GM18505 (cell line): Measurements from ENCODE around the gene ALDH4A1.
"Not testable (repeated sequence)": the region's sequence is repeated elsewhere in the genome, so short reads cannot be mapped to it uniquely, and the experiment has no call there.

Experiments used
- ATAC-seq: cut with Tn5 transposase; IDR thresholded peaks from one replicate; pipeline ENCODE4 v1.9.1; 2021; ENCODE audit not compliant: unreplicated experiment
- POLR2A ChIP-seq: IDR thresholded peaks from 4 replicates; pipeline ENCODE4 v1.6.1; 2011; ENCODE audit warnings: borderline replicate concordance; ENCODE audit not compliant: insufficient read depth, insufficient read length; ENCODE audit errors: extremely low read depth

ALDH4A1 gene

DNA sequence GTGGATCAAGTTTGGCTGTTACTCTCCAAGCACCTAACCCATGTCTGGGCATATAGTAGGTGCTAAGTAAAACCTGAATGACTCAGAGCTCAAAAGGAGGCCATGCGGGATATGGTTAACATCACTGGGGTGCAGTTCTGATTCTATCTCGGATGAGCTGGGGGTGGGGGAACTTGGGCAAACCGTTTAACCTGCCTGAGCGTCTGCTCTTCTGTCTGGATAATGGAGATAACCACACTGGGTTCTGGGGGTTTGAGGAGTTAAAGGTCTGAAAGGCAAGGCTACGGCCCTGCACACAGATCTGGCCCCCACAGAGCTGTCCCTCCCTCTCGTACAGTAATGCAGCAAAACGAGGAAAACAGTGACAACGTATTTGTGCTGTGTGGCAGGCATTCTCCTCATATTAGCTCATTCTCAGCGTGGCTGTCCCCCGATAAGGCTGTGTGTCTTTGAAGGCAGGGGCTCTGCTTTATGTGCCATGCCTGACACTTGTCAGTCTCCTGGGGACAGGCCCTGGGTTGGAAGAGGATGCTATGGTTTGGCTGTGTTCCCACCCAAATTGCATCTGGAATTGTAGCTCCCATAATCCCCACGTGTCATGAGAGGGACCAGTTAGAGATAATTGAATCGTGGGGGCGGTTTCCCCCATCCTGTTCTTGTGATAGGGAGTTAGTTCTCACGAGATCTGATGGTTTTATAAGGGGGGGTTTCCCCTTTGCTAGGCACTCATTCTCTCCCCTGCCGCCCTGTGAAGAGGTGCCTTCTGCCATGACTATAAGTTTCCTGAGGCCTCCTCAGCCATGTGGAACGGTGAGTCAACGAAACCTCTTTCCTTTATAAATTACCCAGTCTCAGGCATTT lies 6.8 kb upstream of the ALDH4A1 start:
- ATAC-seq, result no peak
- no peak for TF ChIP-seq POLR2A

DNA sequence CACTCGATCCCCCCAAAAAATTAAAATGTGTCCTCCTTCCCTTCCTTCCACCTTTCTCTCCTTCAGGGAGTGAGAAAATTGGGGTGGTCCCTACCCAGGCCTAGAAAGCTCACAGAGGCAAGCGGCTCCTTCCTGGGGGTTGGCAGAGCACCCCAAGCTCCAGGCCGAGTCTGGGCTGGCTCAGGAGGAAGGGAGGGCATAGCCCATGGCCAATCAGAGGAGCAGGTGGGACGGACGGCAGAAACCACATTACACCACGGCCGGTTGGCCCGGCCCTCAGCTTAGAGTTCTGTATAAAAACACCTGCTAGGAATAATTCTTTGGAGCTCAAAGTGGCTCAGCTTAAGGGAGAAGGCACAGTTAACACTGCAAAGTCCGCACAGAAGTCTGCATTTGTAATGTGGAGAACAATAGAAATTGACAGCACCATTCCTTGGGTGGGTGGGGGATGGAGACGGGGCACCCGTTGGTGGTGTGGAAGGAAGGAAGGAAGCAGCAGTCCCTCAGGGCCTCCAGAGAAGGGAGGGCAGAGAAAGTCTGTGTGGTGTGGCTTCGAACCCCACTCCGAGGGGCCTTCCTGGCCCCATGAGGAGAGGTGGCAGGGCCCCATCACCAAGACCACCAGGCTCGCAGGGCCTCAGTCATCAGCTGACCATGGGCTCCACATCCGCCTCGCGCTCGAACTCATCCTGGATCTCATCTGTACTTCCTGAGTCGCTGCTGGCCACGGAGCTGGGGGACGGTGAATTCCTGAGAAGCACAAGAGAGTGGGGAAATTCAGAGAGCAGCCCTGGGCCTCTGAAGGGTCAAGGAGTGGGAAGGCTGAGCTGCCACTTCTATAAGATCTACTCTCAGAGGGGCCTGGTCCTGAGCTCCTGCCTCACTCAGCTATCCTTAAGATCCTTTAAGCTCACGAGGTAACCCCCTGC lies 5.8 kb upstream of the ALDH4A1 start:
- ATAC-seq, result no peak
- no peak for TF ChIP-seq POLR2A

DNA sequence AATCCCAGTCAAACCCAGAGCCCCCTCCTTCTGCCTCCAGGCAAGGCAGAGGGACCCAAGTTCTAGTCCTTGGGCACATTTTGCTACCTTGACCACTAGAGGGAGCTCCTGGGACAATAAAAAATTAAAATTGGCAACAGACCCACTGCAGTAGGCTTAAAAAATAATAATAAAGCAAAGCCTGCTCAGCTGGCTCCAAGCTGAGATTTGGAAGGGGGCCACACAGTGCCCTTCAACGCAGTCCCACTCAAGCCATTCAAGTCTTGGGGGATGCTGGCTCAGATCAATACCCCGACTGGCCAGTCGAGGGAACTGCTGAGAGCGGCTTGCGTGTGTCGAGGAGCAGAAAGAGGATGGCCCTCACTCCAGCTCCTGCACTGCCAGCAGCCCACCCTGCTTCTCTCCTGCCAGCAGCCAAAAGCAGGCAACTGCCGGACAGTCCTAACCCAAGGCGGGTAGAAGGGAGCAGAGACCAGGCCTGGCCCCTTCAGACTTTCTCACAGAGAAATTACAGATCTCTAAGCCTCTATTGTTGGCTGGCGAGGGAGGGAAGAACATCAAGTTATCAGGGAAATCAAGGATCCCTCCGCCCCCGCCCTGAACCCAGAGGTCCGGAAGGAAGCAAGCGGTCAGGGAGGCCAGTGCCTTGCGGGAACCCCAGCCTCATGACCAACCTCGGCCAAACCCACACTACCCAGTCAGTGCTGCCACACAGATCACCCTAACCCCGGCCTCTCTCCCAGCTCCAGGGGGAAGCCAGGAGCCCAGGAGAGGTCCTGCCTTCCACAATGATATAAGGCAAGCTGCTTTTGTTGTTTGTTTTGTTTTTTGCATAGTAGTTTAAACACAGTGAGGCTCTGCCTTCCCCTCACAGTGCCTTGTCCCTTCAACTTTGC lies 4.9 kb upstream of the ALDH4A1 start:
- TF ChIP-seq POLR2A, result no peak
- ATAC-seq, result no peak

DNA sequence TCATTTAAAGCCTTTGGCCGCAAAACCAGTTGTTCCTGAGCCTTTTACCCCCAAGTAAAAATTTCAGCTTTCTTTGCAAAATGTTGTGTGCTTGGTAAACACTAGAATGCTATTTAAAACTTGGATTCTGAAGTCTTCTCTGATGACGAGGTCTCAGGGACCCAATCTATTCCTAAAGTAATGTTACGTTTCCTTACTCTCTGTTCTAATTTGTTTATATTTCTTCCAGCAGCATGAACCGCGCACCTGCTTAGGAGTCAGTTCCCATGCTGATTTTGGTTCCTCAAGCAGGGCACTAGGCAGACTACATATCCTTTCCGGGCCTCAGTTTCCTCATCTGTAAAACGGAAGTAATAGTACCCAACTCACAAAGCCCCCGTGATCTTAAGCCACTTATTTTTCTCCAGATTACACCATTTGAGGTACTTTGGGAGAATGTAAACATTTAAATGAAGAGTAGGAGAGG lies 969 bp upstream of the ALDH4A1 start:
- no peak for TF ChIP-seq POLR2A
- no peak for ATAC-seq

DNA sequence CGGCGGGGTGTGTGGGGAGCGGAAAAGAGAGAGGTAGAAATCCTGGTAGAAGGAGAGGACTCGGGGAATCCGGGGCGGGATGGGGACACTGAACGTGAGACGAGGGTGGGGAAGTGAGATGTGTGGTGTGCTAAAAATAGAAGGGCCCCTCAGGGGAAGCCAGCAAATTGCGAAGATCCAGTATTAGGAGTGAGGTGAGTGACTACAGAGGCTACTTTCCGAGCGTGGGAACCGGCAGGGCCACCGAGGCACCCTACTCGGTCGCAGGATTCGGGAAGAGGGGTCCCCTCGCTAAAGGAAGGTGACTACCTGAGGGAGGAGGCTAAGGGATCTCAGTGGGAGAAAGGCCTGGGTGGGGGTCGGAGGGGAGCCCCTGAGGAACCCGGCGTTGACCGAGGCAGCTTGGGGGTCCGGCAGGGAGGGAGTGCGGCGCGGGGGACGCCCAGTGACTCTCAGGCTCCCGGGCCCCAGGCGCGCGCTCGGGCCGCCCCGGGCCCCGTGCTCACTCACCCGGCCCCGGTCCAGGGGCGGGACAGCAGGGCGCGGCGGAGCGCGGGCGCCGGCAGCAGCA lies 318 bp downstream of the ALDH4A1 start:
- no peak for TF ChIP-seq POLR2A
- ATAC-seq, result peak; percentile 1

GRCh38 chr1:18901147-18901951 lies 1.0 kb downstream of the ALDH4A1 start:
- no peak for ATAC-seq

DNA sequence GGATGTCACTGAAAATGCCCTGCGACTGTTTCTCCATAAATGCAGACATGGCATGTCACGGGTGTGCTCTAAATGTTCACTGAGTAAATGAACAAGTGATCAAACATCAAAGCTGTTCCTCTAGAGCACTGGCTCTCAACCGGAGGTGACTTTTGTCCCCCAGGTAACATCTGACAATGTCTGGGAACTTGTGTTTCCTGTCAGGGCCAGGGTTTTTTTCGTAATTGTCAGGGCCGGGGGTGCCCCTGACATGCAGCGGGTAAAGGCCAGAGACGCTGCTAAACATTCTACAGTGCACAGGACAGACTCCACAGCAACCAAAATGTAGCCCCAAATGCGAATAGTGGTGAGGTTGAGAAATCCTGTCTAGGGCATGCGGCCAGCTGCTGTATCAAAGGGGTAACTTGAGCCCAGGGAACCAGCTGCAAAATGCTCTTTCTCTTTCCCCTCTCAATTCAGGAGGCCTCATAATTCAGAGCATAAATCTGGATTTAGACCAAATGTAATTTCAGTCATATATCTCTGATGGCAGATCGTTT lies 2.0 kb downstream of the ALDH4A1 start:
- no peak for ATAC-seq
- no peak for TF ChIP-seq POLR2A

More at GRCh38 chr1:18901147-18901951, 1.0 kb downstream of the ALDH4A1 start:
- TF ChIP-seq POLR2A, result no peak

DNA sequence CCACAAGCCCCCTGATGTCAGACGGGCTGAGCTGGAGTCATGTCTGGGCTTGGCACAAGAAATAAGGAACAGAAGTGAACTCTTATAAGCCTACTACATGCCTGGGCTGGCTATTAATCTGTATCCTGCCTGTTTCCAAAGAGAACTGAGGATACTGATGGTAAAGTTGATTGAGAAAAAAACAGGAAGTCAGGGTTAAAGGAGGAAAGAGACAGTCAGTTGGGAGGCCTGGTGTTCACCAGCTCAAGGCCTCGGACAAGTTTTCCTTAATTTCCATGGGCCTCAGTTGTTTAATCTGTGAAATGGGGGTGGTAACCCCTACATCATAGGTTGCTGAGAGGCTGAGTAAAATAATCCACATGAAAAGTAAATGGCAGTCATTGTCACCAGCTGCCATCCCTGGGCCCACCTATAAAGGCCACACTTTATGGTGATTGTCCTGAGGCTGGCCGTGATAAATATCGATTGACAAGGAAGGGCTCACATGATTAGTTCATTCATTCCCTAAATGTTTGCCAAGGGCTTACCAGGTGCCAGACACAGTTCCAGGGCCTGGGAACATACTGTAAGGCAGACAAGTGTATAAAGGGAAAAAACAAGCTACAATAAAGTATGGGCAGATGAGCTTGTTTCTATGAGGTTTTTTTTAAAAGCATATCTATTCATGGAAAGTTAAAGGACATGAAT lies 2.8 kb downstream of the ALDH4A1 start:
- no peak for TF ChIP-seq POLR2A
- ATAC-seq, result no peak

GRCh38 chr1:18898567-18898966 lies 3.8 kb downstream of the ALDH4A1 start:
- no peak for TF ChIP-seq POLR2A
- no peak for ATAC-seq

GRCh38 chr1:18895317-18895716 lies 7.0 kb downstream of the ALDH4A1 start:
- no peak for ATAC-seq
- no peak for TF ChIP-seq POLR2A

DNA sequence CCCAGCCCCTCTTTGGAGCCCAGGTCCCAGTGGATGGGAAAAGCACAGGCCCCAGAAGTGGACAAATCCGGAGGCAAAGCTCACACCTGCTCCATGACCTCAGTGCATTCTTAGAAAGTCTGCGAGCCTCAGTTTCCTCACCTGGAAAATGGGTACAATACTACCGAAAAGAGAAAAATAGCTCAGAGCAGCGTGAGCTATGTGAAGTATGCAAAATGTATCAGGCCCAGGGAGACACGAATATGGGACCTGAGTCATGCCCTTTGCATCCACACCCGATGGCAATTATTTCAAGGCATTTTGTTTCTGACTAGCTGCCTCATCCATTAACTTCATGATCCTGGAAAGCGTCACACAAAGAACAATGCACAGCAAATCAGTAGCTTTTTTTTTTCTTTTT lies 9.2 kb downstream of the ALDH4A1 start:
- no peak for TF ChIP-seq POLR2A
- no peak for ATAC-seq

DNA sequence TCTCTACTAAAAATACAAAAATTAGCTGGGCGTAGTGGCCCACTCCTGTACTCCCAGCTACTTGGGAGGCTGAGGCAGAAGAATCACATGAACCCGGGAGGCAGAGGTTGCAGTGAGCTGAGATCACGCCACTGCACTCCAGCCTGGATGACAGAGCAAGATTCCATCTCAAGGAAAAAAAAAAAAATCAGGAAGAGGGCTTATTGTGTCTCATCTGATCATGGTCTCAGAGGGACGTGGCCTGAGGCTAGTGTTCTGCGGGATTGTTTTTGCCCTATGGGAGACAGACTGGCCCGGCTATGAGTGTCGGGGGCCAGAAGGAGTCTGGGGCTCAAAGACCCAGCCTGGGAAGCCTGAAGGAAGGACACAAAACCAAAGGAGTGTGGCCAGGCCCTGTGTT lies 10.5 kb downstream of the ALDH4A1 start:
- ATAC-seq, result not testable (repeated sequence)

- ATAC-seq, result no peak
- no peak for TF ChIP-seq POLR2A
These were observed 11.0 kb downstream of the ALDH4A1 start for GRCh38 chr1:18891426-18891780.
